Neural cell (in vitro differentiated cells): ENCODE measurements around the gene CAPSL.

Source experiments
- CTCF ChIP-seq: fragments of 450-650 bp; IDR thresholded peaks from 2 replicates; pipeline ENCODE4 v1.5.1; 2014; ENCODE audit warnings: antibody characterized with exemption, mild to moderate bottlenecking, moderate library complexity; ENCODE audit not compliant: poor library complexity, severe bottlenecking
- EP300 ChIP-seq: fragments of 450-650 bp; conservative IDR thresholded peaks from 2 replicates; pipeline ENCODE4 v1.6.1; 2014; ENCODE audit warnings: antibody characterized with exemption, mild to moderate bottlenecking, moderate library complexity; ENCODE audit not compliant: poor library complexity, severe bottlenecking
- POLR2AphosphoS5 ChIP-seq: IDR thresholded peaks from 2 replicates; pipeline ENCODE4 v1.6.1; 2012
- RAD21 ChIP-seq: fragments of 450-650 bp; conservative IDR thresholded peaks from 2 replicates; pipeline ENCODE4 v1.6.1; 2014; ENCODE audit warnings: antibody characterized with exemption, mild to moderate bottlenecking, moderate library complexity
- TF ChIP-seq, protein P1 (sequence below): IDR thresholded peaks from 2 replicates; pipeline ENCODE4 v1.6.1; 2012; ENCODE audit warnings: borderline replicate concordance

DNA sequence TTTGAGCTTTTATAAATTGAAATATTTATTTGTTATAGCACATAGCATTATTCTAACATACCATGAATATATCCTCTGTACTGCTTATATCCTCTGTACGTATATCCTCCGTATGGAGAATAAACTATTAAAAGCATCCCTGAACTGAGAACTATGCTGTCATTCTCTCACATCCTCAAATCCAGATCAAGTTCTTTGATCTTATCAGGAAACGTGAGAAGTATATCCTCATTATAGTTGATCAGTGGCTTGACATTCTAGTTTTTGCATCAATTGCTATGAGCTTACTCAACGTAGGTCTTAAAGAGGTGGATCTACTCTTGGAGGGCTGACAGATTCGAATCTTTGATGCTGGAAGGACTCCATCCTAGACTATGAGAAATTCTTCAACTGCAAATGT is 44.3 kb downstream of the CAPSL start:
- TF ChIP-seq CTCF (no peak), POLR2AphosphoS5 (no peak), RAD21 (no peak), EP300 (no peak)
- TF ChIP-seq, protein P1, sequence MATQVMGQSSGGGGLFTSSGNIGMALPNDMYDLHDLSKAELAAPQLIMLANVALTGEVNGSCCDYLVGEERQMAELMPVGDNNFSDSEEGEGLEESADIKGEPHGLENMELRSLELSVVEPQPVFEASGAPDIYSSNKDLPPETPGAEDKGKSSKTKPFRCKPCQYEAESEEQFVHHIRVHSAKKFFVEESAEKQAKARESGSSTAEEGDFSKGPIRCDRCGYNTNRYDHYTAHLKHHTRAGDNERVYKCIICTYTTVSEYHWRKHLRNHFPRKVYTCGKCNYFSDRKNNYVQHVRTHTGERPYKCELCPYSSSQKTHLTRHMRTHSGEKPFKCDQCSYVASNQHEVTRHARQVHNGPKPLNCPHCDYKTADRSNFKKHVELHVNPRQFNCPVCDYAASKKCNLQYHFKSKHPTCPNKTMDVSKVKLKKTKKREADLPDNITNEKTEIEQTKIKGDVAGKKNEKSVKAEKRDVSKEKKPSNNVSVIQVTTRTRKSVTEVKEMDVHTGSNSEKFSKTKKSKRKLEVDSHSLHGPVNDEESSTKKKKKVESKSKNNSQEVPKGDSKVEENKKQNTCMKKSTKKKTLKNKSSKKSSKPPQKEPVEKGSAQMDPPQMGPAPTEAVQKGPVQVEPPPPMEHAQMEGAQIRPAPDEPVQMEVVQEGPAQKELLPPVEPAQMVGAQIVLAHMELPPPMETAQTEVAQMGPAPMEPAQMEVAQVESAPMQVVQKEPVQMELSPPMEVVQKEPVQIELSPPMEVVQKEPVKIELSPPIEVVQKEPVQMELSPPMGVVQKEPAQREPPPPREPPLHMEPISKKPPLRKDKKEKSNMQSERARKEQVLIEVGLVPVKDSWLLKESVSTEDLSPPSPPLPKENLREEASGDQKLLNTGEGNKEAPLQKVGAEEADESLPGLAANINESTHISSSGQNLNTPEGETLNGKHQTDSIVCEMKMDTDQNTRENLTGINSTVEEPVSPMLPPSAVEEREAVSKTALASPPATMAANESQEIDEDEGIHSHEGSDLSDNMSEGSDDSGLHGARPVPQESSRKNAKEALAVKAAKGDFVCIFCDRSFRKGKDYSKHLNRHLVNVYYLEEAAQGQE = no peak
